Measurements from ENCODE around the gene MAGEA11.
"Not testable (repeated sequence)": the region's sequence is repeated elsewhere in the genome, so short reads cannot be mapped to it uniquely, and the experiment has no call there.

GRCh38 chrX:149675554-149675953 lies 36.3 kb upstream of the MAGEA11 start:
- not testable (repeated sequence) for TF ChIP-seq POLR2AphosphoS5 (IDR thresholded peaks at IDR 0.05; ENCODE audit: low read depth, low read length); POLR2A (IDR thresholded peaks at IDR 0.05; ENCODE audit: low read depth, low read length); TAF1 (IDR thresholded peaks at IDR 0.05; ENCODE audit: borderline replicate concordance, low read depth, low read length)

Data from GM12892 (cell line).